HepG2 (cell line): ENCODE measurements around the gene SENP6. TPM values are rescaled to one million over a fixed set of nuclear protein-coding genes. Genes with fewer than 3 reads are reported as not detected.

Experiments used
- AGO2 ChIP-seq: fragments of 200-400 bp; formaldehyde crosslinking; optimal IDR thresholded peaks from 2 replicates; pipeline ENCODE3; 2017; ENCODE audit warnings: mild to moderate bottlenecking, low read depth, low read length, moderate library complexity
- ATF2 ChIP-seq: sonication (generic); formaldehyde crosslinking; IDR thresholded peaks from 2 replicates; pipeline ENCODE4 v1.4.0; 2020; ENCODE audit warnings: missing genetic modification reagents
- EED ChIP-seq: sonication (generic); formaldehyde crosslinking; IDR thresholded peaks from 2 replicates; pipeline ENCODE4 v1.5.0; 2020; ENCODE audit warnings: mild to moderate bottlenecking, missing genetic modification reagents
- ETV5 ChIP-seq: IDR thresholded peaks from 2 replicates; pipeline ENCODE4 v1.6.1; 2018; ENCODE audit warnings: missing biosample characterization, missing genetic modification reagents, inconsistent platforms, borderline replicate concordance
- EZH2 ChIP-seq: conservative IDR thresholded peaks from 2 replicates; pipeline ENCODE4 v1.6.1; 2012; ENCODE audit warnings: mild to moderate bottlenecking, low read depth, low read length, moderate library complexity
- HNRNPUL1 ChIP-seq: fragments of 200-400 bp; formaldehyde crosslinking; IDR thresholded peaks from 2 replicates; pipeline ENCODE4 v1.6.1; 2017; ENCODE audit warnings: low read depth, mild to moderate bottlenecking, low read length, moderate library complexity
- IKZF1 ChIP-seq: fragments of 450-650 bp; IDR thresholded peaks from 2 replicates; pipeline ENCODE4 v1.7.1; 2016
- NR2F2 ChIP-seq: IDR thresholded peaks from 2 replicates; pipeline ENCODE4 v1.6.1; 2012; ENCODE audit warnings: low read depth, inconsistent platforms, borderline replicate concordance
- POLR2AphosphoS2 ChIP-seq: IDR thresholded peaks from 2 replicates; pipeline ENCODE4 v1.6.1; 2011; ENCODE audit warnings: low read depth, low read length, improper control_type of control experiment
- SMARCC2 ChIP-seq: fragments of 450-650 bp; IDR thresholded peaks from 2 replicates; pipeline ENCODE4 v1.6.1; 2017; ENCODE audit warnings: antibody characterized with exemption, mild to moderate bottlenecking
- TEF ChIP-seq: sonication (generic); formaldehyde crosslinking; IDR thresholded peaks from 2 replicates; pipeline ENCODE4 v1.5.0; 2020; ENCODE audit warnings: missing genetic modification reagents
- TOPORS ChIP-seq: sonication (generic); formaldehyde crosslinking; IDR thresholded peaks from 2 replicates; pipeline ENCODE4 v1.8.0; 2023; ENCODE audit warnings: mild to moderate bottlenecking, missing genetic modification reagents
- ZBTB7A ChIP-seq: sonication (generic); formaldehyde crosslinking; IDR thresholded peaks from 2 replicates; pipeline ENCODE4 v1.8.0; 2022; ENCODE audit warnings: mild to moderate bottlenecking, missing genetic modification reagents
- ZFP90 ChIP-seq: sonication (generic); formaldehyde crosslinking; IDR thresholded peaks from 2 replicates; pipeline ENCODE4 v1.8.0; 2022; ENCODE audit warnings: missing genetic modification reagents, mild to moderate bottlenecking, inconsistent platforms, borderline replicate concordance
- ZNF18 ChIP-seq: sonication (generic); formaldehyde crosslinking; IDR thresholded peaks from 2 replicates; pipeline ENCODE4 v1.8.0; 2022; ENCODE audit warnings: mild to moderate bottlenecking, missing genetic modification reagents; ENCODE audit not compliant: insufficient replicate concordance
- ZNF207 ChIP-seq: fragments of 450-650 bp; IDR thresholded peaks from 2 replicates; pipeline ENCODE4 v1.6.1; 2016; ENCODE audit warnings: antibody characterized with exemption, borderline replicate concordance
- ZNF276 ChIP-seq: sonication (generic); formaldehyde crosslinking; IDR thresholded peaks from 2 replicates; pipeline ENCODE4 v1.4.0; 2020; ENCODE audit warnings: mild to moderate bottlenecking, low read depth, missing genetic modification reagents
- ZNF430 ChIP-seq: sonication (generic); formaldehyde crosslinking; IDR thresholded peaks from 2 replicates; pipeline ENCODE4 v1.9.0; 2021; ENCODE audit warnings: mild to moderate bottlenecking, missing genetic modification reagents
- ZNF513 ChIP-seq: sonication (generic); formaldehyde crosslinking; conservative IDR thresholded peaks from 2 replicates; pipeline ENCODE4 v1.5.0; 2020; ENCODE audit warnings: missing genetic modification reagents
- ZNF605 ChIP-seq: sonication (generic); formaldehyde crosslinking; IDR thresholded peaks from 2 replicates; pipeline ENCODE4 v1.8.0; 2022; ENCODE audit warnings: mild to moderate bottlenecking, missing genetic modification reagents
- ZNF740 ChIP-seq: sonication (generic); formaldehyde crosslinking; IDR thresholded peaks from 2 replicates; pipeline ENCODE4 v1.4.0; 2020; ENCODE audit warnings: missing genetic modification reagents
- polyA plus RNA-seq, 8 experiments: library from polyadenylated mRNA; depleted of rRNA in 3 of 8; stranded (reverse) in 7 of 8; unstranded in 1 of 8; fragments of >200 nt; fragmentation: Illumina TruSeq in 4 of 8; extraction: Trizol in 4 of 8; gene quantifications; 2 replicates each; pipeline versions ENCODE4 v1.2.1 to v1.2.3, GENCODE V29; 2011 to 2016; ENCODE audit warnings: low read depth in 4 of 8, missing spikeins in 1 of 8, mixed read lengths in 1 of 8; ENCODE audit not compliant: insufficient read depth in 1 of 8
- total RNA-seq, 5 experiments: library from RNA; depleted of rRNA; stranded (reverse); fragments of >200 nt; fragmentation: Illumina TruSeq; extraction: Trizol; gene quantifications; 2 replicates each; pipeline ENCODE4 v1.2.3, GENCODE V29; 2016; ENCODE audit warnings: low read depth in 1 of 5

SENP6 gene
- total and polyA plus RNA-seq, 2 of the 13 experiments (the other 11 are each of a cell fraction or from before 2014, with no cell fraction given), result 21.9 to 50.1 TPM

GRCh38 chr6:75601304-75602245 lies at the start of gene SENP6 (continued):
- TF ChIP-seq ETV5 (CRISPR knock-in tag) (0 out of 2 replicates have a peak, but pooled peaks have one; percentile 21), ZFP90 (peak; percentile 61; the same call in 1 of the 2 replicates), TEF (CRISPR knock-in tag) (0 out of 2 replicates have a peak, but pooled peaks have one; percentile 7), TOPORS (peak; percentile 93), NR2F2 (no peak), EZH2 (no peak), ZNF513 (no peak), IKZF1 (no peak), ZNF18 (CRISPR knock-in tag) (peak; percentile 22), AGO2 (peak; percentile 83), POLR2AphosphoS2 (no peak), HNRNPUL1 (no peak), EED (CRISPR knock-in tag) (peak; percentile 93; the same call in 1 of the 2 replicates), SMARCC2 (no peak), ZNF276 (no peak), ATF2 (CRISPR knock-in tag) (0 out of 2 replicates have a peak, but pooled peaks have one; percentile 33), ZNF605 (CRISPR knock-in tag) (no peak; the same call in 1 of the 2 replicates), ZNF430 (CRISPR knock-in tag) (peak; percentile 80; the same call in 1 of the 2 replicates), ZNF207 (no peak), ZNF740 (CRISPR knock-in tag) (peak; percentile 83), ZBTB7A (CRISPR knock-in tag) (no peak)
